Lower leg skin (tissue), 4 donors: ENCODE data around the gene TRAK1. TPM values are rescaled to one million over a fixed set of nuclear protein-coding genes. Genes with fewer than 3 reads are reported as not detected.

ENCODE experiments used
- DNase-seq, 2 donors: peaks; one replicate each; pipeline ENCODE4 v3.0.0-alpha.2; 2019; ENCODE audit warnings: low spot score in 2 of 2
- H3K4me3 ChIP-seq: fragments of 200-600 bp; sonication (generic); 2 replicates; pipeline ENCODE4 v1.5.1; 2017; ENCODE audit warnings: mild to moderate bottlenecking, low read depth; ENCODE audit not compliant: poor library complexity, severe bottlenecking
- CTCF ChIP-seq, 3 donors: fragments of 450-650 bp; IDR thresholded peaks; one replicate each; pipeline ENCODE4 v1.5.1; 2016; ENCODE audit warnings: antibody characterized with exemption in 3 of 3, mild to moderate bottlenecking in 3 of 3, moderate library complexity in 2 of 3
- POLR2A ChIP-seq, 2 donors: fragments of 450-650 bp; IDR thresholded peaks; one replicate each; pipeline ENCODE4 v1.6.1; 2016 to 2017; ENCODE audit warnings: antibody characterized with exemption in 2 of 2, mild to moderate bottlenecking in 1 of 2, moderate library complexity in 1 of 2
- WGBS, 2 donors: methylation state at CpG; one replicate each; pipeline ENCODE4 v1.1.5; 2018; 5-methylcytosine and 5-hydroxymethylcytosine counted together
- intact Hi-C: fragments of 100-400 bp; cut with DNase I; formaldehyde crosslinking; loops from one replicate; pipeline ENCODE4 v1.15.0; 2023; ENCODE audit warnings: low total_unique reads
- total RNA-seq, 4 donors: library from RNA; depleted of rRNA; stranded (reverse); fragments of >200 nt; gene quantifications; one replicate each; pipeline ENCODE4 v1.1.0, GENCODE V29; 2016

The TRAK1 gene
- total RNA-seq, 4 donors from 2014 or later = 69.0 to 96.3 (median 84.9) TPM

GRCh38 chr3:42190701-42191442 is 99.7 kb downstream of the TRAK1 start:
- no peak for TF ChIP-seq POLR2A (IDR thresholded peaks at IDR 0.05)
- TF ChIP-seq CTCF (IDR thresholded peaks at IDR 0.05) = peak in 1 of 3 donors; percentile 15
- intact Hi-C loops = loop anchor here (5.0 kb wide), 1 partner anchor 74 kb away; no protein-coding TSS in a partner anchor
- H3K4me3 ChIP-seq = no peak overlapping the region
- 45 to 49% methylated on average over 11 of the region's 11 CpGs for WGBS, 2 donors
- peak; percentile 70 to 94 for DNase-seq

DNA sequence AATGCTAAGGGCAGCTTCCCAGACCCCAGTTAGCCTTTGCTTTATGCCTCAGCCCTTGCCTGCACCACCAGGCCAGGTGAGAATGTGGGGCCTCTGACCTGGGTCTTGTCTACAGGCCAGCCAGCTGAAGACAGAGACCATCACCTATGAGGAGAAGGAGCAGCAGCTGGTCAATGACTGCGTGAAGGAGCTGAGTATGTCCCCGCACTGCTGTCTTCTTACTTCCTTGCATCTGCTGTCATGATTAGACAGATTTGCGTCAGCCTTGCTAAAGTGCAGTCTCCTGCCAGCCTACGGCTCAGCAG is 100.2 kb downstream of the TRAK1 start:
- intact Hi-C loops = loop anchor here (5.0 kb wide), 1 partner anchor 74 kb away; no protein-coding TSS in a partner anchor
- no peak for TF ChIP-seq POLR2A (IDR thresholded peaks at IDR 0.05)
- no peak for TF ChIP-seq CTCF (IDR thresholded peaks at IDR 0.05)
- no peak overlapping the region for H3K4me3 ChIP-seq
- 75 to 89% methylated on average over 4 of the region's 4 CpGs for WGBS, 2 donors
- no peak for DNase-seq

GRCh38 chr3:42192334-42193200 is 101.4 kb downstream of the TRAK1 start:
- DNase-seq = no peak
- TF ChIP-seq POLR2A (IDR thresholded peaks at IDR 0.05) = no peak
- TF ChIP-seq CTCF (IDR thresholded peaks at IDR 0.05) = no peak
- no peak overlapping the region for H3K4me3 ChIP-seq
- WGBS, 2 donors = 90 to 94% methylated on average over 8 of the region's 8 CpGs
- intact Hi-C loops = loop anchor here (5.0 kb wide), 1 partner anchor 75 kb away; no protein-coding TSS in a partner anchor

DNA sequence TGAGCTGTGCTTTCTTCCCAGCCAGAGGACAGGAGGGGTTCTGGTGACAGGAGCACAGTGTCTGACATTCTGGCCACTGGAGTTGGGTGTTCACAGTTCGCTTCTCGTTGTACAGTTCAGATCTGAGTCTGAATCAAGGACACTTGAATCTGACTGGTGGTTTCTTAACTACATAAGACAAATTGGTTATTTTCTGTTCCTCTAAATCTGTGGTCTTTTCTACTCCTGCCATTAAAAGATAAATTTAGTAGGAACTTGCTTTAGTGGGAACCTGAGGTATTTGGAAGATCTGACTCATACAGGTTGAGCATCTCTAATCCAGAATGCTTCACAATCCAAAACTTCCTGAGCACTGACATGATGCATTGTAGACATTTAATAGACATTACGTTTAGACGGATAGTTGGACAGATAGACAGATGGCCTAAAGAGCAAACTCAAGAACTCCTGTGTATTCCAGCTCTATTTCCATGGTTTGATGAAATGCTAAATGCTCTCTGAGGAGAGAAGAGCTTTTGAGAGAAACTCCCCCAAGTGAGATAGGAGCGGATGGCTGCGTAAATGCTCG is 103.9 kb downstream of the TRAK1 start:
- TF ChIP-seq CTCF (IDR thresholded peaks at IDR 0.05) (no peak), POLR2A (IDR thresholded peaks at IDR 0.05) (no peak)
- H3K4me3 ChIP-seq = no peak overlapping the region
- intact Hi-C loops = loop anchor here (5.0 kb wide), 1 partner anchor 78 kb away; no protein-coding TSS in a partner anchor
- 89 to 90% methylated on average over 7 of the region's 7 CpGs for WGBS, 2 donors
- DNase-seq = no peak

- 63 to 69% methylated on average over 5 of the region's 5 CpGs for WGBS, 2 donors
- TF ChIP-seq POLR2A (IDR thresholded peaks at IDR 0.05) (no peak), CTCF (IDR thresholded peaks at IDR 0.05) (no peak)
- intact Hi-C loops = no loop called here
- DNase-seq = no peak
- no peak overlapping the region for H3K4me3 ChIP-seq
Observed at GRCh38 chr3:42195879-42196330, 104.7 kb downstream of the TRAK1 start.
